HG03196 (cell line): ENCODE data around the gene PANX2.
"Not testable (repeated sequence)": the region's sequence is repeated elsewhere in the genome, so short reads cannot be mapped to it uniquely, and the experiment has no call there.

ENCODE experiments used
- ATAC-seq: cut with Tn5 transposase; IDR thresholded peaks from one replicate; pipeline ENCODE4 v1.9.1; 2021; ENCODE audit not compliant: unreplicated experiment

The PANX2 gene, protein sequence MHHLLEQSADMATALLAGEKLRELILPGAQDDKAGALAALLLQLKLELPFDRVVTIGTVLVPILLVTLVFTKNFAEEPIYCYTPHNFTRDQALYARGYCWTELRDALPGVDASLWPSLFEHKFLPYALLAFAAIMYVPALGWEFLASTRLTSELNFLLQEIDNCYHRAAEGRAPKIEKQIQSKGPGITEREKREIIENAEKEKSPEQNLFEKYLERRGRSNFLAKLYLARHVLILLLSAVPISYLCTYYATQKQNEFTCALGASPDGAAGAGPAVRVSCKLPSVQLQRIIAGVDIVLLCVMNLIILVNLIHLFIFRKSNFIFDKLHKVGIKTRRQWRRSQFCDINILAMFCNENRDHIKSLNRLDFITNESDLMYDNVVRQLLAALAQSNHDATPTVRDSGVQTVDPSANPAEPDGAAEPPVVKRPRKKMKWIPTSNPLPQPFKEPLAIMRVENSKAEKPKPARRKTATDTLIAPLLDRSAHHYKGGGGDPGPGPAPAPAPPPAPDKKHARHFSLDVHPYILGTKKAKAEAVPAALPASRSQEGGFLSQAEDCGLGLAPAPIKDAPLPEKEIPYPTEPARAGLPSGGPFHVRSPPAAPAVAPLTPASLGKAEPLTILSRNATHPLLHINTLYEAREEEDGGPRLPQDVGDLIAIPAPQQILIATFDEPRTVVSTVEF

GRCh38 chr22:50170453-50171318, at the start of gene PANX2:
Gene PANX2 (plus strand): TSS chr22:50170731. CDS start chr22:50170731, 0 bp downstream.
- ATAC-seq: no peak

GRCh38 chr22:50121202-50121740, 49.3 kb upstream of the PANX2 start:
- no peak for ATAC-seq

- ATAC-seq: no peak
These were observed 47.4 kb upstream of the PANX2 start for GRCh38 chr22:50123119-50123518.

- ATAC-seq: no peak
These were observed 45.5 kb upstream of the PANX2 start for GRCh38 chr22:50125029-50125428.

GRCh38 chr22:50129121-50129736, 41.3 kb upstream of the PANX2 start:
- no peak for ATAC-seq

DNA sequence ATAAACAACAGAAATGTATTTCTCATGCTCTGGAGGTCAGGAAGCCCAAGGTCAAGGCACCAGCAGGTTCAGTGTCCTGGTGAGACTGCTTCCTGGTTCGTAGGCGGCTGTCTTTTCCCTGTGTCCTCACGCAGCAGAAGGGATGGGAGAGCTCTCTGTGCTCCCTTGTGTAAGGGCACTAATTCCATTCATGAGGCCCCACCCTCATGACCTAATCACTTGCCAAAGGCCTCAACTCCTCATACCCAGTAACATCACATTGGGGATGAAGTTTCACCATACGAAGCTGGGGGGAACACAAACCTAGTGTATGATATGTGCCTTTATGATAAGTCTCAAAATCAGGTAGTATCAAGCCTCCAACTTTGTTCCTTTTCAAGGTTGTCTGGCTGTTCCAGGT, 38.6 kb upstream of the PANX2 start:
- no peak for ATAC-seq

- no peak for ATAC-seq
These were observed 36.0 kb upstream of the PANX2 start for GRCh38 chr22:50134481-50134880.

DNA sequence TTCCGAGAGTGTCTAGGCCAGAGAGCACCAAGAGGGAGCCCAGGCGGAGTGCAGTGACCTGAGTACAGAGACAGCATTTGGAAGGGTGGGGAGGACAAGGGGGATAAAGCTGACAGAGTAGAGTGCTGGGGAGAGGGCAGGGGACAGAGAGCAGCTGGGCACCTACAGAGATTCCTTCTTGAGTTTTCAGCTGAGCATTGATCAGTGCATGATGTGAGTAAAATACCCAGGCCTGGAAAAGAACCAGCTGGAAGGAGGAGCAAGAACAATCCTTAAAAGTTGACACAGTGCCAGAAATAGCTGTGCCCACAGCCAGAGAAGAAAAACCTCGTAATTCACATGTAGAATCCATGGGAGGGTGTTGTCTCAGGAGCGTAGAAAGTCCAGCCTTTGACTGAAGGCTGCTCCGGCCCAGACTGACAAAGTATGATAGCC, 33.9 kb upstream of the PANX2 start:
- ATAC-seq: no peak

DNA sequence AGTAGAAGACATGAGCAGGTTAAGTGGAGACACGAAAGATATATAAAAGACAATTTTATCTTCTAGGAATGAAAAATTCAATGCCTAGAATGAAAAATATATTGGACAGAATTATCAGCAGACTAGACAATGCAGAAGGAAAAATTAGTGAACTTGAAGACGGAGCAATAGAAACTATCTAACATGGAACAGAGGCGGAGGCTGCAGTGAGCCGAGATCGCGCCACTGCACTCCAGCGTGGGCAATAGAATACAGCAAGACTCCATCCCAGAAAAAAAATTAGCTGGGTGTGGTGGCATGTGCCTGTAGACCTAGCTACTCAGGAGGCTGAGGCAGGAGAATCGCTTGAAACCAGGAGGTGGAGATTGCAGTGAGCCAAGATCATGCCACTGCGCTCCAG, 33.3 kb upstream of the PANX2 start:
- not testable (repeated sequence) for ATAC-seq

GRCh38 chr22:50138041-50138440, 32.5 kb upstream of the PANX2 start:
- no peak for ATAC-seq

- ATAC-seq: no peak
These were observed 31.5 kb upstream of the PANX2 start for GRCh38 chr22:50138988-50139387.

DNA sequence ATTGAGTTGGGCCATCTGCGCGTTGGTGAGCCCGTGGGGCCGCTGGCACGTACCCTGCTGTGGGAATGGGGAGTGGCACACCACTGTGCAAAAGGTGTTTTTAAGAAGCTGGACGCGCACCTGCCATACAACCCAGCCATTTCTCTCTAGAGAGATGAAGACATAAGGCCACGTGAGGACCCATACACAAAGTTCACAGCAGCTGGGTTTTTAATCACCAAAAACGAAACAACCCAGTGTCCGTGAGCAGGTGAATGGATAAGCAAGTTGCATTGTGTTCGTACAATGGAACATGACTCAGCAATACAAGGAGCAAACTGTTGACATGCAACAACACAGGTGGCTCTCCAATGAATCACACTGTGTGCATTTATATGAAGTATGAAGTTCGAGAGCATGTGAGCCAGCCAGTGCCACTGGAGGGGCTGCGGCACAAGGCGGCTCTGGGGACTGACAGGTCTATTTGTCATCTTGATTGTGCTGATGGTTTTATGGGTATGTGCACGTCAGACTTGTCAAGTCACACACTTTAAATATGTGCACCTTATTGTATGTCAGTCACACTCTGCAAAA, 30.6 kb upstream of the PANX2 start:
- no peak for ATAC-seq

DNA sequence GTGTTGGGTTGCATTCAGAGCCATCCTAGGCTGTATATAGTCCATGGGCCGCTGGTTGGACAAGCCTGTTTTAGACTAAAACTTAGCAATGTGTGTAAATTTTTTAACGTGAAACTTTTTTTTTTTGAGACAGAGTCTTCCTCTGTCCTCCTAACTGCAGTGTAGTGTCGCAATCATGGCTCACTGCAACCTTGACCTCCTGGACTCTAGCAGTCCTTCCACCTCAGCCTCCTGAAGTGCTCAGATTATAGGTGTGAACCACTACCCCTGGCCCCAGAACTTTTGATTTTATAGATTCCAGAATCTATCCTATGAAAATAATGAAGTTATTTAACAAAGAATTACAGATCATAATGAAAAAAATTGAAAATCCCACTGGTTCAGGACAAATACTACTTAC, 29.9 kb upstream of the PANX2 start:
- ATAC-seq: no peak

GRCh38 chr22:50141462-50141861, 29.1 kb upstream of the PANX2 start:
- ATAC-seq: no peak

DNA sequence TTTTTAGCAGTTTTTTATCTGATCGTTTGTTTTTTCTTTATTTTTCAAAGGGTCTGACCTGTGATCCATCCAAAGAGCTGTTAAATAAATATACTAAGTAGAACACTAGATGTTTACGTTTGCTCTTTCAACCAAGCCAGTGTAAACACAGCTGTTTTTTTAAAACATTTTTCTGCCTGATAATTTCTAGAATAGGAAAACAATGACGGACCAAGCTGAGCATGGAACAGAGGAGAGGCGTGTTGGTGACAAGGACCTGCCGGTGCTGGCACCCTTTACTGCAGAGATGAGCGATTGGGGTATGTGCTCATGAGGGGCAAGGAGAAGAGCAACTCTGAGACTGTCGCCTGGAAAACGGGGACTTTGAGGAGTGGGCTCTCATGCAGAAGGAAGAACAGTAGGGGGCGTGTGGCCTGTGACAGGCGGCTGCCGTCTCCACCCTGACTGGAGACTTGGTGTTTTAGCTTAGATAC, 28.6 kb upstream of the PANX2 start:
- no peak for ATAC-seq

GRCh38 chr22:50143096-50143495, 27.4 kb upstream of the PANX2 start:
- ATAC-seq: no peak

DNA sequence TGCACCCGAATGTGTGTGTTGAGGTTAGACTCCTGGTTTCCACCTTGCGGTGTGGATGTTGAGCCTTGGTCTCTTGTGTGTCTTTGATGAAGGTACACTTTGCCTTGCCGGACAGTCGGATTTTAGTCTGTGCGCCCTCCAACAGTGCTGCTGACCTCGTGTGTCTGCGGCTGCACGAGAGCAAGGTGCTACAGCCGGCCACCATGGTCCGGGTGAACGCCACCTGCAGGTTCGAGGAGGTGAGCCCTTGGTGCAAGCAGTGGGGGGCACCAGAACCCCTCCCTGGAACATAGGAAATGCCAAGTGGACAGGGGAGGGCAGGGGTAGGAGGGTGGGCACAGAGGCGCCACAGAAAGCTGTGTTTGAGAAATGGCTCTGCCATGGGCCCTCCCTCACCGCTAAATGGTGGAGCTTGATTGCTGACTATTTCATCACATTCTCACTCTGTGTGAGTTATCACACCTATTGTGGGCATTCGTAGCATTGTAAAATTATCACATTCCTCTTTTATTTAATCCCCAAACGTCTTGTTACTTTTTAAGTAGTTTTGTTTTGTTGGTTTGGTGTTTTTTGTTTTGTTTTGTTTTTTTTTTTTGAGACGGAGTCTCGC, 26.4 kb upstream of the PANX2 start:
- no peak for ATAC-seq

DNA sequence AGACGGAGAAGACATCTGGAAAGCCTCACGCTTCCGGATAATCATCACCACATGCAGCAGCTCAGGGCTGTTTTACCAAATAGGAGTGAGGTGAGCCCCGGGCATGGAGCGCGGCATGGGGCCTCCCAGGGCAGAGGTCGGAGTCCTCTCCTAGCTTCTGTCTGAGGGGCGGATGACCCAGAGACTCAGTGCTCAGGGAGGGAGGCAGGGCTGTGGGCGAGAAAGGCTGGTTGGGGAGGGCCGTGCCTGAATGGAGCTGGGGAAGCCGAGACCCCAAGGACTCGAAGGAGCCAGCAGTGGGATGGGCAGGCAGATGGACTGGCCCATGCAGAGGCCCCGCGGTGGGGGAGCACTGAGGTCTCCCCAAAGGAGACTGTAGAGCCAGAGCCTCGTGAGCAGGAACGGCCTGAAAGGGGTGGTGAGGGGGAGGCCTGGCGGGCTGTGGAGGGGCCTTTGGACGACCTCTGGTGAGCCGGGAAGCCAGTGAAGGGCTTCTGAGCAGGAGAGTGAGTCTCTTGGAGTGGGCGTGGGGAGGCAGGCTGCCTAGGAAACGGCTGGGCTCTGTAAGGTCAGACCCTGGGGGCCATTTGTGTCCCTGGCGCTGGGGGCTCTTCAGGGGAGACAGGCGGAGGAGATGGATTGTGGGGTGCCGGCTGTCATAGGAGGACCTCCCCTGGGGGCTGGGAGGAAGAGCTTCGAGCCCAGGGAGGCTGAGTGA, 24.7 kb upstream of the PANX2 start:
- no peak for ATAC-seq
